HG03066 (cell line): ENCODE measurements around the gene KATNAL1.

Experiments
- ATAC-seq: cut with Tn5 transposase; IDR thresholded peaks from one replicate; pipeline ENCODE4 v1.9.1; 2021; ENCODE audit warnings: low read depth; ENCODE audit not compliant: unreplicated experiment

KATNAL1 gene

DNA sequence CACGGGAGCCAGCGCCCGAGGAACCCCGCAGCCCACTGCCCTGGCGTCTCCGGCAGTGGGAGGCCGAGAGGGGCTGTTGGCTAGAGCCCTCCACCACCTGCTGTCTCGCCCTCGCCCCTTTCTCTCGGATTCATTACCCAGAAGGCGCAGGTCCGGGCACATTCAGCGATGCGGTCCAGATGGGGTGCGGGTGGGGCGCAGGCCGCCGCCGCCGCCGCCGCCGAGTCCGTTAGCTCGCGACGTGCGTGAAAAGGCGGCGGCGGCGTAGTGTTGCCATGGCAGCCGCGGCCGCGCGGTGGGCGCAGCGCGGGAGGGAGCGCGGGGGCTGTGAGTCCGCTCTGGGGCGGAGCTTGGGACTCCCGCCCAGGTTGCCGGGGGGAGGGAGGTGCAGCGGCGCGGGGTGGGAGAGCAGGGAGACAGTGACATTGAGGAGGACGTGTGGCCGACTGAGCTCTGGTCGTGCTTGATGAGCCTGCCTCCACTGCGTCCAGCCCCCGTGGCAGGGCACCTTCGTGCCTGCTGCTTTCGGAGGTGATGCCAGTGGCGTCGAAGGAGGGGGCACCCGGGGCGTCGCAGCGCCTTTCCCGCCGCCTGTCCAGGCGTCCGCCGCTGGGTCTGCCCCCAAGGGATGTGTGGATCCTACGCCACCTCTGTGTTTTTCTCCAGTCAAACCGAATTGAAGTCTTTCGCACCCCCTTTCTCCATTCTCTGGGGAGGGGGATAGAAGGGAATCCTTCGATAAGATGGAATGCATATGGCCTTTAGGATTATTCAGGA is at the start of gene KATNAL1:
TSS of gene KATNAL1 (minus strand) at position 358 of the 777 bp plus-strand sequence. CDS start 23,774 bp downstream, outside the sequence.
- ATAC-seq, result peak; percentile 55

DNA sequence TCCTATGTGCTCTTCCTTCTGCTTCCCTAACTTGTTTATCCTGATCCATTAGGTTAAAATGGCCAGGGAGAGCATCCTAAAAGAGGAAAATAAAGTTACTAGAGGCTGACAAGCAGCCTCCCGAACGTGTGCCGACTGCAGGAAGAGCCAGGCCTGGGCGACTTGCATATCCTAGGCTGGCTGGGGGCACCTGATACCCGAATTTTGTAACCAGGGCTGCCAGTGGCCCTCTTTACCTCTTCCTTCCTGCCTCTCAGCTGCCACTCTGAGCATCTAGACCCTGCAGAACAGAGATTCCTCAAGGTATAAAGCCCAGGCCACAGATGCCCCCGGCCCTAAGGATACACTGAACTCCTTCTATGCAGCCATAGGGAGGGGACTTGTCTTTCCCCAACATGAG is 48.5 kb upstream of the KATNAL1 start:
- no peak for ATAC-seq

DNA sequence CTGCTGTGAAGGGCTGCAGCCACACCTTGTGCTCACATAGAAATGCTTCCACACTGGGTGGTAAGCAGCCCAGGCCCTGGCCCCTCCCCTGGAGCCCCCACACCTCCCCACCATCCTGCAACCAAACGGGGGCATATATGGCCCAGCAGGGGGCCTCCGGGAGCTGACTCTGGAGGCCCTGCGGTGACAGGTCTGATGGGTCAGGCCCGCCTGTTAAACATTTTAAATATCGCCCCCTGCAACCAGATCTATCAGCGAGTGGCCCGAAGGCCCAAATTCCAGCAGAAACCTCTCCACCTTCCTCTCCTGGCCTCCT is 48.0 kb upstream of the KATNAL1 start:
- ATAC-seq, result no peak

DNA sequence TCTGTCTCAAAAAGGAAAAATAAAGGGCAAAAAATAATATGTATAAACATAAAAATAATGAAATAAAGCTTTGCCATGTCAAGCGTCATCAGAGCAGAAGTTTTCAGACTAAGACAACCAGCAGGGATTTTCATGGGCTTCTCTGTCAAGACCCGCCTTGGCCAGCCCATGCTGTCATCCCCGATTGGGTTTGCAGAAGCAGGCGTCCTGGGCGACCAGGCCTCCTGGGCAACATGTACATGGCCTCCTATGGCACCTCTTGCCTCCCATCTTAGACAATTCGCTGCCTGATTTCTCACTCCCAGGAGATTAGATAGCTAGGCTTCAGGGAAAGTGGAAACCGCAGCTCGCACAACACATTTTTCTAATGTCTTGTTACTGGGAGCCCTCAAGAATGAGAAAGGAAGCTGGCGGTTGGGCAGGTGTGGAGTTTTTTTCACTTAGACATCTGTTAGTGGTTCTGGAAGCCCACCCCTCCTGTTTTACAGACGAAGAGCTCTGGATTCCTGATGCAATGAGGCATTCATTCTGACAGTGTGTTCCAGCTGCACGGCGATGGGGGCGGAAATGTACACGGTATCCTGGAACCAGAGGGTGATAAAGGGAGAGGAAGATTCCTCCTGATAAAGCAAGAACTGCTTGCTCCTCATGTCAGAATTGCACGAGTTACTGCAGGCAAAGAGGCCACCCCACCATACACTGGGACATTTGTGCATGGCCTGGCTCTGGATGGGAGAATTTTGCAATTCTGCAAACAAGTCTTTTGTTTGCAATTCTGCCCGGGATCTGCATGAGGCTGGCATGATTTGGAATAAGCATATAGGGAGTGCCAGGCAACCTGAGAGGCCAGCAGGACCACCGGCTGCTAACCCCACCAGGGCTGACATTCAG is 47.4 kb upstream of the KATNAL1 start:
- ATAC-seq, result no peak

DNA sequence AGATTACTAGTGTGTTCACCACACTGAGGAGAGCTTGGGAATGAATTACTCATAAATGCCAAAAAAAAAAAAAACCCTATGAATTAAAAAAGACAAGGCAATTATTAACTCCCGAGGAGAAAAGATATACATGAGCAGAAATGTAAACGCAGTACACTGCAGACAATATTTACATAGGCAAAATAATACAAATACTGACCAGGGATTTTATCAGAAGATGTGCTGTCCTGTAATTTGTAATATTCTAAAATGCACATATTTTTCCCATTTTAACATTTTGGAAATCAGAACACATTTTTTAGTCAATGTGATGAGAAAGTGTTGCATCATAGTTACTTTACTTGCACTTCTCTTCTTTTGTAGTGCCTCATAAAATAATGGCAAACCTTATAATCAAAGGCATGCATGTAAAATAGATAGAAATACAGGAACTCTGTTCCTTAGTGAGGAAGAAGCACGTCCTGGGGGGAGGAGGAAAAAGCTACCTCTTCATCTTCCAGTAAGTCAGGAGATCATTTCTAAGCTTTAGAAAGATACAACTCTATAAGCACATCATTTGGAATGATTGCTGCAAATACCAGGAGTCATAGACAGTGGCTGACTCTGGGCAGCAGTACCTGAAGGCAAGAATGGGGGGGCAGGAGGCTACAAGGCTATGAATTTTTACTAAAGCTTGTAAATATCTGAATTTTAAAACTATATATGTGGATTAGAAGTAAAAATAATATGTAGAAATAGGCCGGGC is 46.3 kb upstream of the KATNAL1 start:
- no peak for ATAC-seq

DNA sequence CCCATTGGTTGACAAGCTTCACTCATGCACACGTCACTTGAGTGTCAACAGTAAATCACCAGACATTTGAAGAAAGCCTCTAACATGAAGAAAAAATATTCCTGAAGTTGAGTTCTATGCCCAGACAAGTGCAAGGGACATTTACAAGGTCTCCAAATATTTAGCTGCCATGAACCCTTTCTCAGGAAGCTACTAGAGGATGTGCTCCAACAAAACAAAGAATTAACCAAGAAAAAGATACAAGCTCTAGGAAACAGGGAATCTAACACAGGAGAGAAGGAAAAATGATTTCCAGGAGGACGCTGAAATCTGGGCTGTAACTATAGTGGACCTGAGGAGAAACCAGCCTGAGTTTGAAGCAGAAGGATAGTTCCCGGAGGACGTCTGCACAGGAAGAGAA is 45.7 kb upstream of the KATNAL1 start:
- no peak for ATAC-seq

DNA sequence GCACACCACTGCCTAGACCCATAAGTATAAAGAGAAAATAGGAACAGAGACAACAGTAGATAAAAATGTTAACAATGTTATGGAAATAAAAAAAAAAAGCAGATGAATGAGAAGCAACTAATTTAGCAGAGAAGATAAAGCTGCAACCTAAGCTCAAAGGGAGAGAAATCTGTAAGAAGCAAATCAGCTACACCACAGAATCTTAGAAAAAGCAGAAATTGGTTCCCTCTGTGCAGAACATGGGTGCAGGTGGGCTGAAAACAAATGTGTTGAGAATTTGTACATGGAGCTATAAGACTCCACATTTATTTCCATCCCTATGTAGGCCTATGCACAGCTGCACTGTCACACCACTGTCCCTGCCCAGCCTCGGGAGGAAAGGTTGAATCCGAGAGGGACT is 44.8 kb upstream of the KATNAL1 start:
- no peak for ATAC-seq

DNA sequence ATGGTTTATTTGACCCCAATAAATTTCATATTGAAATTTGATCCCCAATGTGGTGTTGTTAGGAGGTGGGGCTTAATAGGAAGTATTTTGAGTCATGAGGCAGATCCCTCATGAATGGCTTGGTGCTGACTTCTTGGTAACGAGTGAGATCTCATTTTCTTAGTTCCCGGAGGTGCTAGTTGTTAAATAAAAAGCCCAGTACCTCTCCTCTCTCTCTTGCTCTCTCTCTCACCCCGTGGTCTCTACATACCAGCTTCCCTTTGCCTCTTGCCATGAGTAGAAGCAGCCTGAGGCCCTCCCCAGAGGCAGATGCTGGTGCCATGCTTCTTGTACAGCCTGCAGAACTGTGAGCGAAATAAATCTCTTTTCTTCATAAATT is 39.4 kb upstream of the KATNAL1 start:
- peak; percentile 48 for ATAC-seq

DNA sequence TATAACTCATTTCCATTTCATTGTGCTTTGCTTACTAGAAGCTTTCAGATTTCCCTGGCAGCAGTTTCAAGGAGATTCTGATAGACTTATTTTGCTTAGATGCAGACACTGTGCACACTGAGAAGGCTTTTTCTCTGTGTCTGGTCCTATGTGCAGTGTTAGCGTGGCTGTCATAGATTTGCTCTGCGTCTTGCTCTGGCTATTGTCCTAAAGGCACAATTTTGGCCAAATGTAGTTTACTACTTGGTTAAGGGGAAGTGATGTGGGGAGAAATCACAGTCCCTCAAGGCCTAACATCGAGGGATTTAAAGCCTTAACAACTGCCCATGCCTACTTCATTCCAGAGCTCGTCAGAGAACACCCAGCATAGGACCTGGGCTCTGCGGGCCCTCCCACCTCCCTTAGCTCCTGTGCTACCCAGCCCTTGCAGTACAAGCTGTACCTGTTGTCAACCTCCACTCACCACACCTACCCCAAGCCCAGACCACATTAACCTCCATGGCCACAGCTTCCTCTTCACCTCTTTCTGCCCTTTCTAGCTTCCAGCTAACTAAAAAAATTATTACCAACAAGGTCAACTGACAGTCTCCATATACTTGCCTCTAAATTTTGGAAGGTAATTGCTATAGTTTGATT is 38.9 kb upstream of the KATNAL1 start:
- ATAC-seq, result peak; percentile 79

DNA sequence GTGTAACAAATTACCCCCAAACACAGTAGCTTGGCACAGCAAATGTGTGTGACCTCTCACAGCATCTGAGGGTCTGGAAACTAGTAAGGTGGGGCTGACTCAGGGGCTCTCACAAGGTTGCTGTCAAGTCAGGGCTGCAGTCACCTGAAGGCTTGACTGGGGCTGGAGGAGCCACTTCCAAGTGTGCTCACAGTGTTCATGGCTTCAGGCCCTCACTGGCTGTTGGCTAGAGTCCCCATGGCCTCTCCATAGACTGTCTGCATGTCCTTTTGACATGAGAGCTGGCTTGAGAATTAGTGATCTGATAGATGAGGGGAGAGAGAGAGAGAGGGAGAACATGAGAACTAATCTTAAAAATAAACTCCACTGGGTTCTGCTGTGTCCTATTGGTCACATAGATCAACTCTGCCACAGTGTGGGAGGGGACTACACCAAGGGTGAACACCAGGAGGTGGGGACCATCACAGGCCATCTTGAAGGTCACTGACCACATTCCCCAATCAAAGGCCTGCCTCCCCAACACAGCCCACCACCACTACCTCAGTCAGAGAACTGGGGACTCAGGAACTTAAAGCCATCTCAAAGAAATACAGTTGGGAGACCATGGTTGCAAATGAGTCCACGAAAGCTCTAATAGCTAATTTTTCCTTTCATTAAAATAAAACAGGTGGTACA is 38.2 kb upstream of the KATNAL1 start:
- no peak for ATAC-seq

DNA sequence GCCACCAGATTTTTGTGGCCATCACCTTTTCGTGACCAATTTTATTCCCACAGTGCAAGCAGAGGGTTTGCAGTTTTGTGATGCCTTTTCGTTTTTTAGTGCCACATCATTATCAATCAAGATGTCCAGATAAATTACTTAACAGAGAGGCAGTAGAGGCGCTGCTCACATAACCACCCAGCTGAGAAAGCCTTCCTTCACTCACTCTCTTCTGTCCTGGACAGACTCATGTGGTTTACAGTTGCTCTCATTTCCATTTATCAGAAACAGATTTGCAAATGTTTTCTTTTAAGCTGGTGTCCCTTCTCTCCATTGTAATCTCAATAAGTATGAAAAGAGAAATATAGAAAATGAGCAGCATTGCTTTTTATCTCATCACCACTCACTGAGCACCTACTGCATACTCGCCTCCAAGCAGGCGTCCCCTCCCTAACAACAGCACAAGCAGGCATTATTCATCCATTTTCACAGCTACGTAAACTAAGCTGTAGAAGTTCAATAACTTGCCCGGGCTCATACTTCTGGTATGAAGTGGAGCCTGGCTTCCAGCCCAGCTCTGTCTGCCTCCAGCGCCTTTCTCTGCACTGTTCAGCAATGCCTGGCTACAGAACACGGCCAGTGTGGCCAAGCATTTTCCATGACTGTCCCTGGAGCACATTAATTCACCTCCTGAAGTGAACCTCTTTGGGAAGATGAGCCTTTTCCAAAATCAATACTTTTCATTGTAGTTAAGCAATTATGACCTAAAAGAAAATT is 34.6 kb upstream of the KATNAL1 start:
- ATAC-seq, result no peak

DNA sequence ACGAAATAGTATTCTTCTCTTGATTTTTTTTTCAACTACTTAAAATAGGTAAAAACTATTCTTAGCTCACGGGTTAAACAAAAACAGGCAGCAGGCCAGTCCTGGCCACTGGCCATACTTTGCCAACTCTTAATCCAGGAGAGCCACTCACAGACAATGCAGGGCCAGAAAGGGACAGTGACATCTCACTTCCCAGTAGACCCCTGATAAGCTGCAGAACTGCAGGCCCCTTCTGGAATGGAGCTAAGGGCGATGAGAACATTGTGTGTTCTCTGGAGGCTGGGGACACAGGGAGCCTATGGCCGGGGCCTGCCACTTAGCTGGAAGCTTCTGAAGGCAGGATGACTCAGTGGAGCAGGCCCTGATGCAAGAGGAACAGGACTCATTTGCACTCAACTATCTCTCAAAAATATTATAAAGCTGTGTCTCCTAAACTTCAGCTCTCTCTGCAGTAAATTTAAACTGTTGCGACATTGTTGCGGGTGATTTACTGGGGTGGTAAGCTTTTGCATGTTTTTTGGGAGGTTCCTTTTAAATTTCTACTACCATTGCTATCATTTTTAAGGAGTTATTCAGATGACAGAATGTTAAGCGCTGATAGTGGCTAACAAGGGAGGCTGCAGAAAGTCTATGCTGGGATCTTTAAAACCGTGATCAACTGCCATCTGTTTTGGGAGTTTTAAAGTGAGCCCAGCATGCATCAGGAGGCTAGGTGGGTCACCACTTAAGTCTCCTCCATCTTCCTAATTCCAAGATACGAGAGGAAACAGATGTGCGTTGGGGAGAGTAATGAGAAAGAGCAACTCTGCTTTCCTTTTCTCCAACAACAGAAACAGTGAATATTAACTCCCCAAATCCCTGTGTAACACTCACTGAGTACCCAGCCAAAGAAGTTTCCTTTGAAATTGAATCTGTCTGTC is 33.2 kb upstream of the KATNAL1 start:
- ATAC-seq, result no peak

DNA sequence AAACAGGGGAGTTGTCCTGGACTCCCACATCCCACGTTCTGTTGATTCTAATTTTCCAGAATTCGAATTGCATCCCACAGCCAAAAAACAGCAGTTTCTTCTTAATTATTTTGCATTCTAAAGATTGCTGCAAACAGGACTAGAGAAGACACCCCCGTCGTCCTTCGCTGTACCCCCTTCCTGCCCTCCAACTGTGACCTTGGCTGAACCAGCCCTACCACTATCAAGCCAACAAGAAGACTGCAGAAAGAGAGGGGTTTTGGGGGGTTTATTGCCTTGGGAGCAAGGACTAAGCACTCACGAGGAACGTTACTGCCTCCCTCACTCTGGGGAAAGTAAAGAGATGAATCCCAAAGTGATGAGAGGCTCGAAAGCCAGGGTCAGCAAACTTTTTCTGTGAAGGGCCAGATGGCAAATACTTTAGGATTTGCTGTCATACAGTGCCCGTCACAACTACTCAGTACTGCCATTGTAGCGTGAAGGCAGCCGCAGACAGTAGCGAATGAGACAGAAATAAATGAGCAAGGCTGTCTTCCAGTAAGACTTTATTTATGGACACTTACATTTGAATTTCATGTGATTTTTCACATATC is 32.5 kb upstream of the KATNAL1 start:
- no peak for ATAC-seq

DNA sequence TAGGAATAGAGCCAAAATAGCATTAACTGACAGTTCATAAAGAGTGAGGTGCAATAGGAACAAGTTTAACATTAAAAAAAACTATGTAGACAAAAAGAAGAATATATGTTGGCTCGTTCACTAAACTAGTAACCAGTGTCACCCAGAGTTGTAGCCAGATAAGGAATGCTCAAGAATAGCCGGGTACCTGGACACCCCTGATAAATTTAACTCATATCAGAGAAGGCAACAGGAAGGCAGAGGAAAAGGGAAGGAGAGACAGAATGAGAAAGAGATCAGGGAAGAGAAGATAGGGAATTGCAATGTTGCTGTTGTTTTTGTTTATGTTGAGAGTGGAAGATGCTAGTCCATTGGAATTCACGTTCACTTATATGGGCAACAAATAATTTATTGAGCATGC is 31.6 kb upstream of the KATNAL1 start:
- no peak for ATAC-seq

DNA sequence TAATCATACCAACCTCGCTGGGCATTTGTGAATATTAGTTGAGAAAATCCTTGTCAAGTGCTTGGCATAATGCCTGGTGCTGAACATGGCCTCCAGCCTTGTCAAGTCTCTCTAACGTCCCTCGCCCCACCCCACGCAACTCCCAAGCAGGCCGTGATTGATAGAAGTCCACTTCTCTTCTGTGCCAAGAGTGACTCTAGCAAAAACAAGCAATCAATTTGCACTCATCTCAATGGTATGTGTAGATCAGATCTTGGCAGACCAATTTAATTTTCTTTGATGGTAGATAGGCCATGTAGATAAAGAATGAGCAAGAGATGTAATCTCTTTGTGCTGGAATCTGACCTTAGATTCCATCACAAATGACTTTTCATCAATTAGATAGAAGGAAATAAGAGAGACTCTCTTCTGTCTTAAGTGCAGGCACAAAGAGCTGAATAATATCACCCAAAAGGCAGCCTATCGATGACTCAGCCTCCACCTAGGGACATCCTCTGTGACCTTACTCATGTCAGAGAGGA is 31.0 kb upstream of the KATNAL1 start:
- ATAC-seq, result no peak

DNA sequence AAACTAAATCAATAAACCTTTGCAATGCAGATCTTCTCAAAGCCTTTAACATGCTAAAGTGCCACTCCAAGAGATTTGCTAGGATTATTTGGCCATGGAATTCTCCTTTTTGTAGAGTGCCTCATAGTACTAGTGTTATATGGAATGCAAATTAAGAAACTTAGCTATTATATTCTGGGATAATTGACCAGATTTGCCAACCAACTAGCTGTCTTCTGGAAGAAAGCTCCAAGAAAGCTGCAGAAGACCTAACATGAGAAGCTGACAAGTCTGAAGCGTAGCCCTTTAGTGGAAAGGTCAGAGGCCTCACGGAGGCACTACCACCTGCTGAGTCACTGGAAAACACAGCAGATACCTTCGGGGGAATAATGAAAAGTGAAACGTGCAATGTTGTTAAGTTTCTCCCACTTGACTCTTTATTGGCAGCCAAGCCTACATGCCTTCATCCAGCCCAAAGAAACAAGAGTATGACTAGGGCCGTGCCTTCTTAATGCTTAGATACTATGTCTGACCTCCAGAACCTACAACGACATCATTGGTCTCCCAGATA is 29.8 kb upstream of the KATNAL1 start:
- no peak for ATAC-seq

DNA sequence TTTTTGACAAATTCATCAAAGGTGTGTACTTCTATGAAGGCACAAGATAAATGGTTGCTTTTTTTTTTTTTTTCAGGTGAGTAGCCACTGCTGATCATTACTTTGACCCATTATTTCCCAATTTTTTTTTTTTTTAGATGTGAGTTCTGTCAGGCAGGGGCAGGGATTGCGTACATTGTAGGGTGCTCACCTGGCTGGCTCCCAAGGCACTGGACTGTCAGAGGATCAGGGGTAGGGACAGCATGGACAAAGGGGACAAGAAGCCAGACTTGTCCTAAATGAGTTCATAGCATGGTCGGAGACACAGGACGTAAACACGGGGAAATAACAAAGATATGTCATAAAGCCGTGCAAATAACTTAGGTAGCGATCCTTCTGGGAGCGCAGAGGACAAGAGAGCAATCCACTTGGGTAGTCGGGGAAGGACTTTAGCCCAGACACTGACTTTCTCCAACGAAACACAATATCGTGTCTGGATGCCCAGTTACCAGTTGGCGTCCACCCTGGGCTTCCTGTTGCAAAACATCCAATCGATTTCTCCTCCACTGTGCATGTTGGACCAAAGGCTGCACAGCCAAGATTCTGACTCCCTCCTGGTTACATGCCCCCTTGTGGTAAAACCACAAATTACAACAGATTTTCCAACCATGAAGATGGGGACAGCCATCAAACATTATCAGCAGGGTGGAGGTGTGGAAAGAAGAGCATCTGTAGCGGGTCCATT is 27.5 kb upstream of the KATNAL1 start:
- ATAC-seq, result no peak
